Astrocyte of the hippocampus (primary cell): ENCODE data around the gene CYB561.

ENCODE experiments used
- DNase-seq: peaks from one replicate; pipeline ENCODE4 v3.0.0; 2011; ENCODE audit warnings: low read depth, low spot score

CYB561 gene

GRCh38 chr17:63434951-63435571 lies 11.0 kb downstream of the CYB561 start:
- DNase-seq = peak; percentile 82

- DNase-seq = peak; percentile 87
These were observed 12.1 kb downstream of the CYB561 start for GRCh38 chr17:63433746-63434591.

GRCh38 chr17:63431939-63432804 lies 13.9 kb downstream of the CYB561 start:
- DNase-seq = peak; percentile 60

GRCh38 chr17:63431618-63431938 lies 14.5 kb downstream of the CYB561 start:
- no peak for DNase-seq

- DNase-seq = no peak
These were observed 15.9 kb downstream of the CYB561 start for GRCh38 chr17:63430223-63430622.

GRCh38 chr17:63429766-63430165 lies 16.3 kb downstream of the CYB561 start:
- no peak for DNase-seq

- no peak for DNase-seq
These were observed 19.2 kb downstream of the CYB561 start for GRCh38 chr17:63426917-63427308.

GRCh38 chr17:63426041-63426916 lies 19.8 kb downstream of the CYB561 start:
- no peak for DNase-seq

GRCh38 chr17:63425483-63425882 lies 20.6 kb downstream of the CYB561 start:
- DNase-seq = peak; percentile 90

GRCh38 chr17:63423963-63424362 lies 22.1 kb downstream of the CYB561 start:
- no peak for DNase-seq

- DNase-seq = no peak
These were observed 22.7 kb downstream of the CYB561 start for GRCh38 chr17:63423251-63423950.

GRCh38 chr17:63421681-63422645 lies 24.1 kb downstream of the CYB561 start:
- no peak for DNase-seq

GRCh38 chr17:63420868-63421680 lies 25.0 kb downstream of the CYB561 start:
- no peak for DNase-seq

- DNase-seq = no peak
These were observed 25.9 kb downstream of the CYB561 start for GRCh38 chr17:63419949-63420867.

GRCh38 chr17:63419398-63419797 lies 26.7 kb downstream of the CYB561 start:
- no peak for DNase-seq

GRCh38 chr17:63418540-63418939 lies 27.6 kb downstream of the CYB561 start:
- no peak for DNase-seq

GRCh38 chr17:63414222-63414621 lies 31.9 kb downstream of the CYB561 start:
- no peak for DNase-seq

- no peak for DNase-seq
These were observed 33.0 kb downstream of the CYB561 start for GRCh38 chr17:63413128-63413527.
